Breast epithelium (tissue), 4 donors: Measurements from ENCODE around the gene ADH4. TPM values are rescaled to one million over a fixed set of nuclear protein-coding genes. Genes with fewer than 3 reads are reported as not detected.
A peak's percentile ranks its signal among the peaks of the same experiment; 100 is the strongest.

Source experiments
- DNase-seq, 2 donors: peaks; one replicate each; pipeline ENCODE4 v3.0.0-alpha.2; 2019; ENCODE audit warnings: low spot score in 2 of 2
- H3K27ac ChIP-seq, 2 donors: fragments of 200-600 bp; sonication (generic) in 1 of 2; one replicate each; pipeline ENCODE4 v1.5.1; 2016 to 2019; ENCODE audit warnings: mild to moderate bottlenecking in 1 of 2
- H3K27me3 ChIP-seq, 2 donors: fragments of 200-600 bp; sonication (generic) in 1 of 2; one replicate each; pipeline versions ENCODE4 v1.5.1 to v1.6.0; 2017 to 2019; ENCODE audit warnings: control low read depth in 1 of 2, mild to moderate bottlenecking in 1 of 2
- H3K36me3 ChIP-seq: fragments of 200-600 bp; one replicate; pipeline ENCODE4 v1.5.1; 2019
- H3K4me1 ChIP-seq, 2 donors: fragments of 200-600 bp; sonication (generic); one replicate each; pipeline ENCODE4 v1.5.1; 2016 to 2019; ENCODE audit warnings: control low read depth in 1 of 2
- H3K4me3 ChIP-seq, 3 donors: fragments of 200-600 bp; sonication (generic); 1 replicate in 2 of 3; 2 replicates in 1 of 3; pipeline ENCODE4 v1.5.1; 2016 to 2019; ENCODE audit warnings: mild to moderate bottlenecking in 3 of 3, moderate library complexity in 2 of 3
- H3K9me3 ChIP-seq, 2 donors: fragments of 200-600 bp; sonication (generic) in 1 of 2; one replicate each; pipeline ENCODE4 v1.5.1; 2016 to 2019; ENCODE audit warnings: control low read depth in 1 of 2
- POLR2A ChIP-seq: fragments of 450-650 bp; IDR thresholded peaks from one replicate; pipeline ENCODE4 v1.6.1; 2016; ENCODE audit warnings: antibody characterized with exemption, mild to moderate bottlenecking, moderate library complexity
- POLR2AphosphoS5 ChIP-seq, 3 donors: sonication (generic); formaldehyde crosslinking; IDR thresholded peaks; one replicate each; pipeline ENCODE4 v1.6.1; 2017; ENCODE audit warnings: antibody characterized with exemption in 3 of 3
- intact Hi-C: fragments of 100-400 bp; cut with DNase I; formaldehyde crosslinking; loops from one replicate; pipeline ENCODE4 v1.15.1; 2023; ENCODE audit warnings: low total_unique reads
- total RNA-seq, 3 donors: library from RNA; depleted of rRNA; stranded (reverse); fragments of >200 nt; gene quantifications; one replicate each; pipeline ENCODE4 v1.1.0, GENCODE V29; 2016
- TF ChIP-seq, protein P1 (sequence below), 3 donors: fragments of 450-650 bp; IDR thresholded peaks; one replicate each; pipeline ENCODE4 v1.5.1; 2016 to 2017; ENCODE audit warnings: antibody characterized with exemption in 3 of 3, mild to moderate bottlenecking in 3 of 3, moderate library complexity in 3 of 3

The ADH4 gene
- total RNA-seq, 3 donors from 2014 or later, result 0.48 to 27.5 (median 7.9) TPM

- intact Hi-C loops, result no loop called here
- H3K27me3 ChIP-seq, result no peaks in the 10 kb centered on the region
- H3K4me3 ChIP-seq, result peak overlapping the region in 2 of 3 donors; percentile 1 to 89
- TF ChIP-seq, protein P1, sequence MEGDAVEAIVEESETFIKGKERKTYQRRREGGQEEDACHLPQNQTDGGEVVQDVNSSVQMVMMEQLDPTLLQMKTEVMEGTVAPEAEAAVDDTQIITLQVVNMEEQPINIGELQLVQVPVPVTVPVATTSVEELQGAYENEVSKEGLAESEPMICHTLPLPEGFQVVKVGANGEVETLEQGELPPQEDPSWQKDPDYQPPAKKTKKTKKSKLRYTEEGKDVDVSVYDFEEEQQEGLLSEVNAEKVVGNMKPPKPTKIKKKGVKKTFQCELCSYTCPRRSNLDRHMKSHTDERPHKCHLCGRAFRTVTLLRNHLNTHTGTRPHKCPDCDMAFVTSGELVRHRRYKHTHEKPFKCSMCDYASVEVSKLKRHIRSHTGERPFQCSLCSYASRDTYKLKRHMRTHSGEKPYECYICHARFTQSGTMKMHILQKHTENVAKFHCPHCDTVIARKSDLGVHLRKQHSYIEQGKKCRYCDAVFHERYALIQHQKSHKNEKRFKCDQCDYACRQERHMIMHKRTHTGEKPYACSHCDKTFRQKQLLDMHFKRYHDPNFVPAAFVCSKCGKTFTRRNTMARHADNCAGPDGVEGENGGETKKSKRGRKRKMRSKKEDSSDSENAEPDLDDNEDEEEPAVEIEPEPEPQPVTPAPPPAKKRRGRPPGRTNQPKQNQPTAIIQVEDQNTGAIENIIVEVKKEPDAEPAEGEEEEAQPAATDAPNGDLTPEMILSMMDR (IDR thresholded peaks at IDR 0.05), result no peak
- TF ChIP-seq POLR2AphosphoS5 (IDR thresholded peaks at IDR 0.05) (no peak), POLR2A (no peak)
- H3K9me3 ChIP-seq, result no peaks in the 10 kb centered on the region
- H3K4me1 ChIP-seq, result no peaks in the 10 kb centered on the region
- no peaks in the 10 kb centered on the region for H3K36me3 ChIP-seq
- peak overlapping the region; percentile 3 to 97 for H3K27ac ChIP-seq
- DNase-seq, result no peak
These were observed 52.9 kb downstream of the ADH4 start for GRCh38 chr4:99091216-99091575.

DNA sequence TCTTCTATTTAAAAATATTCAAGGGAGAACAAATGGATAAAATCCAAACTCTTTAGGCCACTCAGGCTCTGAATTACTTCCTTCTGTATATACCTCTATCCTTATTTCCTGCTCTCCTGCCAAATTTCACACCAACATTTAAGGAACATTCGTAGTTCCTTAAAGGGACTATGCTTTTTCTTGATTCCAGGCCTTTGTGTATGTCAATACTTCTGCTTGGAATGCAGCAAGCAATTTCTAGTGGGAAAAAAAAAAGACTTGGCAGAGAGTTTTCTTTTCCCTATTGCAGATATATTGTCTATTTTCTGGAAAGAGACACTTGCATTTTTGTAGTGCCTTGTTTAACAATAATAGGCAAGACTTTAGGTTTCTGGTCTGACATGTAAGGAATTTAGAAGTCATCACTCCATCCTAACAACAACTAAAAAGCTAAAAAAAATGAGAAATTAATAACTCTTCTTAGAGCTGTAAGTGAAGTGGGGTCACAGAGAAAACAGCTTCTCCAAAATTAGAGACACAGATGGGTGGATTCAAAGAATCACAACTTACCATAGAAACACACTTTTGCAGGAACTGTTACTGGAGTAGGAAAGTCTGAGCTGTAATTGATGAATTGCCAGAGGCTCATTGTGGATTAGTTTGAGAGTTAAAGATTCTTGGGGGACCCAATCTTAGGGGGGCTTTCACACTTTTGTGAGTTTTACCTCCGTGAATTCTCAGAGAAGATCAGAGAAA, 53.4 kb downstream of the ADH4 start:
- Histone ChIP-seq H3K27ac (peak overlapping the region; percentile 3 to 97), H3K4me3 (peak overlapping the region in 2 of 3 donors; percentile 82 to 89)

DNA sequence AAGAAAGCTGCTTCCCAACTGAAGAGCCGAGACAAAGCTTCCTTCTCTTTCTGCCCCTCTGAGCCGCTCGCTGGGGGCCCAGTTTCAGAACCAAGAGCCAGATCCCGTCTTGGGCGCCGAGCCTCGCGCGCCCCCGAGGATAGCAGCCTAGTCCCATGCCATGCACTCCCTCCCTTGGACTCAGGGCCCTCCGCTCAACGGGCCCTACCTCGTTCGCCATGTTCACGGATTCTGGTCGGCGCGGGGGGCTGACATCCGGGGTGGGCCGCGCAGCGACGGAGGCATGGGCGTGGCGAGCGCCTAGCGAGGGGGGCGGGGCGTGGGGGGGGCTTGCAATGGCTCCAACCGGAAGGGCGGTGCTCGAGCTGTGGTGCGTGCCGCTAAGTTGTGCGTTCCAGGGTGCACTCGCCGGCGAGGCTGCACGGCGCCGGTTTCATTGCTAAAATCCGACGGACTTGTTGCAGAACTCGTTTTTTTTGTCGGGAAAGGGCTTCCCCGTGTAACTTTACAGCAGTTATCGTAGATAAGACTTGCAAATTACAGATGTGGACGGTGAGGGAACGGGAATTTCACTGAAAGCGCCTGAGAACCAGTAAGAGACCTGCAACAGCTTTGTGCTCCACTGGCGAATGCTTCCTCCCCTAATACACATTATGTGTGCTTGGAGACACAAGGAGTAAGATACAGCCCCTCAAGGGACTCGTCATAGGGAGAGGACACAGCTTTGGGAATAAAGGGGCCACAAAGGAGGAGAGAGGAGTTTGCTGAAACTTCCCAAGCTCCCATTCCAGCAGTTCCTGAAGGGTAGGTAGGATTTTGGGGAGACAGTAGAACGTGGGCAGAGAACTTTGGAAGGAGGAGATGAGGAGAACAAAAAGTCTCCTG, 55.4 kb downstream of the ADH4 start, which contains the start of gene ADH5:
TSS of gene ADH5 (minus strand) at position 308 of the 885 bp plus-strand sequence. CDS start at position 220, 88 bp downstream.
- no peaks in the 10 kb centered on the region for H3K9me3 ChIP-seq
- intact Hi-C loops, result no loop called here
- TF ChIP-seq POLR2A (no peak), POLR2AphosphoS5 (IDR thresholded peaks at IDR 0.05) (peak; percentile 65 to 85 (median 78))
- TF ChIP-seq, protein P1 (IDR thresholded peaks at IDR 0.05), result no peak
- no peaks in the 10 kb centered on the region for H3K36me3 ChIP-seq
- no peaks in the 10 kb centered on the region for H3K27me3 ChIP-seq
- peak within 1 kb of the TSS; percentile 95 to 97 for H3K27ac ChIP-seq
- peak within 1 kb of the TSS; percentile 77 to 89 (median 82) for H3K4me3 ChIP-seq
- no peaks in the 10 kb centered on the region for H3K4me1 ChIP-seq
- DNase-seq, result peak; percentile 75 to 87

More for the DNA sequence above, 53.4 kb downstream of the ADH4 start:
- intact Hi-C loops, result no loop called here
- Histone ChIP-seq H3K27me3 (no peaks in the 10 kb centered on the region), H3K4me1 (no peaks in the 10 kb centered on the region), H3K9me3 (no peaks in the 10 kb centered on the region), H3K36me3 (no peaks in the 10 kb centered on the region)
- no peak for DNase-seq
- TF ChIP-seq, protein P1 (IDR thresholded peaks at IDR 0.05), result no peak
- TF ChIP-seq POLR2A, result no peak
- TF ChIP-seq POLR2AphosphoS5 (IDR thresholded peaks at IDR 0.05), result no peak

DNA sequence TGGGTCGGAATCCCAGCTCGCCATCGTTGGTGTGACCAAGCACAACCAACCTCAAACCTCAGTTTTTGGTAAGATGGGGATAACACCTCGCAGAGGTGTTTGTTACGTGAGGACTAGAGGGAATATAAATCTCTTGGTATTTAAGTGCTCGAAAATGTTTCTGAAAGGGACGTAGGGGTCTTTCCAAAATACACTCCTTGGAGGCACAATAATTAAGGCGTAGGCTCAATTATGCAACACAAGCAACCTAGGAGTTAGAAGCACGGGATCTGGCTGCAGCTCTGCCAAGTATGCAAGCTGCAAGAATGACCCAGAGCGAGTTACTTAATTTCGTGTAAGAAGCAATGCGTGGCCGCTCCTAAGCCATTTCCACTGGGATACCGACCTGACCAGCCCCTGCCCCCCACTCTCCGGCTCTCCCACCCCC, 56.1 kb downstream of the ADH4 start:
- TF ChIP-seq, protein P1 (IDR thresholded peaks at IDR 0.05), result no peak
- no peak for TF ChIP-seq POLR2A
- TF ChIP-seq POLR2AphosphoS5 (IDR thresholded peaks at IDR 0.05), result peak in 1 of 3 donors; percentile 52
- no peaks in the 10 kb centered on the region for H3K4me1 ChIP-seq
- no peaks in the 10 kb centered on the region for H3K36me3 ChIP-seq
- no peaks in the 10 kb centered on the region for H3K27me3 ChIP-seq
- peak overlapping the region; percentile 77 to 89 (median 82) for H3K4me3 ChIP-seq
- no peaks in the 10 kb centered on the region for H3K9me3 ChIP-seq
- H3K27ac ChIP-seq, result peak overlapping the region; percentile 95 to 97
- intact Hi-C loops, result no loop called here
- peak; percentile 58 to 80 for DNase-seq
